ENCODE data around the gene MRPL16.

GRCh38 chr11:59756558-59756840 lies 54.1 kb downstream of the MRPL16 start:
- TF ChIP-seq CTCF (IDR thresholded peaks at IDR 0.05; ENCODE audit: low read depth, low read length, poor library complexity, severe bottlenecking) (no peak), EZH2phosphoT487 (IDR thresholded peaks at IDR 0.05; ENCODE audit: borderline replicate concordance, low read length) (no peak)
